Muscle of leg (tissue), 11 donors: Measurements from ENCODE around the gene GLRA3. TPM values are rescaled to one million over a fixed set of nuclear protein-coding genes. Genes with fewer than 3 reads are reported as not detected.

Experiments used
- DNase-seq: peaks from one replicate; pipeline ENCODE4 v3.0.0; 2013
- H3K27ac ChIP-seq: one replicate; pipeline ENCODE4 v1.5.1; 2013; ENCODE audit warnings: mild to moderate bottlenecking, low read length, control low read depth
- H3K27me3 ChIP-seq: one replicate; pipeline ENCODE4 v1.6.1; 2013; ENCODE audit warnings: low read length; ENCODE audit not compliant: control insufficient read depth, insufficient read depth
- H3K36me3 ChIP-seq: one replicate; pipeline ENCODE4 v1.6.1; 2013; ENCODE audit warnings: low read length; ENCODE audit not compliant: control insufficient read depth, insufficient read depth
- H3K4me1 ChIP-seq: one replicate; pipeline ENCODE4 v1.6.1; 2013; ENCODE audit warnings: low read length; ENCODE audit not compliant: control insufficient read depth, insufficient read depth
- H3K4me3 ChIP-seq: one replicate; pipeline ENCODE4 v1.5.1; 2013; ENCODE audit warnings: low read length, control low read depth
- H3K9me3 ChIP-seq: replicated peaks from 2 replicates; pipeline ENCODE4 v1.6.1; 2013; ENCODE audit warnings: low read depth, low read length; ENCODE audit not compliant: control insufficient read depth
- WGBS: methylation state at CpG from one replicate; pipeline ENCODE4 v1.1.5; 2013; ENCODE audit warnings: missing lambda C conversion rate; ENCODE audit not compliant: insufficient coverage; 5-methylcytosine and 5-hydroxymethylcytosine counted together
- polyA plus RNA-seq, 8 donors: library from polyadenylated mRNA; unstranded; fragments of 120-200 nt; gene quantifications; one replicate each; pipeline versions ENCODE4 v1.2.1 to v1.2.3, GENCODE V29; 2013; ENCODE audit warnings: inconsistent platforms in 1 of 8, low replicate concordance in 1 of 8; ENCODE audit not compliant: insufficient read length in 8 of 8, insufficient read depth in 1 of 8
- total RNA-seq: library from RNA; stranded (reverse); fragments of 120-200 nt; gene quantifications from one replicate; pipeline ENCODE4 v1.2.4, GENCODE V29; 2013

Gene GLRA3
- total and polyA plus RNA-seq, 9 donors = 0.09 TPM; not detected in 8

- WGBS = no CpG with 5 or more reads among the region's 1 CpG
- no peak for DNase-seq
- Histone ChIP-seq H3K36me3 (no peaks in the 10 kb centered on the region), H3K27ac (no peak overlapping the region), H3K4me1 (no peaks in the 10 kb centered on the region), H3K4me3 (no peak overlapping the region), H3K9me3 (peaks cover 2% of the 10 kb centered on the region), H3K27me3 (no peaks in the 10 kb centered on the region)
These were observed 217.3 kb downstream of the GLRA3 start for GRCh38 chr4:174611792-174612191.

- Histone ChIP-seq H3K4me3 (no peak overlapping the region), H3K4me1 (no peaks in the 10 kb centered on the region), H3K9me3 (peaks cover 2% of the 10 kb centered on the region), H3K27ac (no peak overlapping the region), H3K27me3 (no peaks in the 10 kb centered on the region), H3K36me3 (no peaks in the 10 kb centered on the region)
- no CpG with 5 or more reads among the region's 1 CpG for whole genome bisulfite sequencing
- no peak for DNase-seq
These were observed 221.3 kb downstream of the GLRA3 start for GRCh38 chr4:174607792-174608191.

GRCh38 chr4:174604198-174604597, 224.8 kb downstream of the GLRA3 start:
- no peaks in the 10 kb centered on the region for H3K36me3 ChIP-seq
- H3K9me3 ChIP-seq = no peaks in the 10 kb centered on the region
- no peak overlapping the region for H3K27ac ChIP-seq
- H3K4me3 ChIP-seq = no peak overlapping the region
- no peaks in the 10 kb centered on the region for H3K4me1 ChIP-seq
- DNase-seq = no peak
- no CpG with 5 or more reads among the region's 4 CpGs for WGBS
- H3K27me3 ChIP-seq = no peaks in the 10 kb centered on the region

GRCh38 chr4:174600391-174600790, 228.7 kb downstream of the GLRA3 start:
- Histone ChIP-seq H3K27ac (no peak overlapping the region), H3K36me3 (no peaks in the 10 kb centered on the region), H3K9me3 (no peaks in the 10 kb centered on the region), H3K27me3 (no peaks in the 10 kb centered on the region), H3K4me1 (no peaks in the 10 kb centered on the region), H3K4me3 (no peak overlapping the region)
- DNase-seq = peak; percentile 16
- no CpG with 5 or more reads among the region's 1 CpG for WGBS

GRCh38 chr4:174598800-174599199, 230.2 kb downstream of the GLRA3 start:
- H3K36me3 ChIP-seq = no peaks in the 10 kb centered on the region
- no peak for DNase-seq
- no peaks in the 10 kb centered on the region for H3K4me1 ChIP-seq
- H3K9me3 ChIP-seq = no peaks in the 10 kb centered on the region
- H3K27me3 ChIP-seq = no peaks in the 10 kb centered on the region
- H3K4me3 ChIP-seq = no peak overlapping the region
- no peak overlapping the region for H3K27ac ChIP-seq
- WGBS = no CpG with 5 or more reads among the region's 3 CpGs

GRCh38 chr4:174596513-174596912, 232.5 kb downstream of the GLRA3 start:
- no peak for DNase-seq
- H3K4me1 ChIP-seq = no peaks in the 10 kb centered on the region
- no peaks in the 10 kb centered on the region for H3K9me3 ChIP-seq
- WGBS = 75% methylated on average over 1 of the region's 1 CpG
- no peak overlapping the region for H3K27ac ChIP-seq
- H3K4me3 ChIP-seq = no peak overlapping the region
- H3K36me3 ChIP-seq = no peaks in the 10 kb centered on the region
- H3K27me3 ChIP-seq = no peaks in the 10 kb centered on the region

- DNase-seq = no peak
- Histone ChIP-seq H3K36me3 (no peaks in the 10 kb centered on the region), H3K27ac (no peak overlapping the region), H3K27me3 (no peaks in the 10 kb centered on the region), H3K4me1 (no peaks in the 10 kb centered on the region), H3K4me3 (no peak overlapping the region), H3K9me3 (no peaks in the 10 kb centered on the region)
- 77% methylated on average over 2 of the region's 4 CpGs for WGBS
These were observed 233.7 kb downstream of the GLRA3 start for GRCh38 chr4:174595141-174595929.

GRCh38 chr4:174593701-174594100, 235.3 kb downstream of the GLRA3 start:
- no peaks in the 10 kb centered on the region for H3K4me1 ChIP-seq
- no peaks in the 10 kb centered on the region for H3K36me3 ChIP-seq
- DNase-seq = no peak
- H3K27me3 ChIP-seq = no peaks in the 10 kb centered on the region
- no CpG with 5 or more reads among the region's 3 CpGs for WGBS
- no peak overlapping the region for H3K4me3 ChIP-seq
- no peaks in the 10 kb centered on the region for H3K9me3 ChIP-seq
- H3K27ac ChIP-seq = no peak overlapping the region

- Histone ChIP-seq H3K4me3 (no peak overlapping the region), H3K27ac (no peak overlapping the region), H3K27me3 (no peaks in the 10 kb centered on the region), H3K36me3 (no peaks in the 10 kb centered on the region), H3K4me1 (no peaks in the 10 kb centered on the region), H3K9me3 (no peaks in the 10 kb centered on the region)
- no CpG with 5 or more reads among the region's 3 CpGs for WGBS
- peak; percentile 19 for DNase-seq
These were observed 236.1 kb downstream of the GLRA3 start for GRCh38 chr4:174592985-174593335.

GRCh38 chr4:174592256-174592984, 236.6 kb downstream of the GLRA3 start:
- H3K9me3 ChIP-seq = no peaks in the 10 kb centered on the region
- DNase-seq = no peak
- no peaks in the 10 kb centered on the region for H3K4me1 ChIP-seq
- H3K27me3 ChIP-seq = no peaks in the 10 kb centered on the region
- H3K36me3 ChIP-seq = no peaks in the 10 kb centered on the region
- H3K4me3 ChIP-seq = no peak overlapping the region
- no peak overlapping the region for H3K27ac ChIP-seq
- WGBS = no CpG with 5 or more reads among the region's 3 CpGs
